HL-60/S4 treated with phorbol 12-myristate 13-acetate at 8.2 ng/mL for 4 days and 3 days (cell line): Measurements from ENCODE around the gene ANKRD66.
"Not testable (repeated sequence)": the region's sequence is repeated elsewhere in the genome, so short reads cannot be mapped to it uniquely, and the experiment has no call there.

Experiments used
- in situ Hi-C: fragments of 300-500 bp; cut with MboI; formaldehyde crosslinking; loops from 2 replicates; pipeline ENCODE4 v1.15.0; 2022; ENCODE audit warnings: low sequenced_read_pairs

Gene ANKRD66

DNA sequence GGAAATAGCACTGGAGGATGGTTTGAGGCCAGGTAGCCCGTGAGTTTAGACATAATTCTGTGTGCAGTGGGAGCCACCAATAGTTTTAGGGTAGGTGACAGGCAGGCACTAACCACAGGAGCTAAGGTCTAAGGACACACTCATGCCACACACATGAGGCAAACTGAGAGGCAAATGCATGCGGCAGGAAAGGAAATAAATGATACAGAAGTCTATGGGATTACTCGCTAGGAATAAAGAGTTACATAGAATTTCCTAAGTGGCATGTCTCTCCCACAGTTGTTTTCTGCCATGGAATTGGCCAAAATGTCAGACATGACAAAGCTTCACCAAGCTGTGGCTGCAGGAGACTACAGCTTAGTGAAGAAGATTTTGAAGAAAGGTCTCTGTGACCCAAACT, 4.9 kb downstream of the ANKRD66 start:
- in situ Hi-C loops = no loop called here

DNA sequence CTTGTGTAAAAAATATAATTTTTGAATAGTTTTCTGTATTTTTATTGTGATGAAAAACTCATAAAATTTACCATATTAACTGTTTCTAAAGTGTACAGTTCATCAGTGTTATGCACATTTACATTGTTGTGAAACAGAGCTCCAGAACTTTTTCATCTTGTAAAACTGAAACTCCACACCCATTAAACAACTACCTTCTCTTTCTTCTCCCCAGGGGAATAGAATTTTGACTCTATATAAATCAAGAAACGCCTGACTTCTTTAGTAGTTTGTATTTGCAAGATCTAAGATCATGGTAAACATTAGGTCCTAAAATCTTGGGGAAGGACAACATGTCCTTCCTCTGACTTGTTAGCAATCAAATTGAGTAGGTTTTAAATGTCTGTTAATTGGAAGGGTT, 9.1 kb downstream of the ANKRD66 start:
- in situ Hi-C loops = no loop called here

DNA sequence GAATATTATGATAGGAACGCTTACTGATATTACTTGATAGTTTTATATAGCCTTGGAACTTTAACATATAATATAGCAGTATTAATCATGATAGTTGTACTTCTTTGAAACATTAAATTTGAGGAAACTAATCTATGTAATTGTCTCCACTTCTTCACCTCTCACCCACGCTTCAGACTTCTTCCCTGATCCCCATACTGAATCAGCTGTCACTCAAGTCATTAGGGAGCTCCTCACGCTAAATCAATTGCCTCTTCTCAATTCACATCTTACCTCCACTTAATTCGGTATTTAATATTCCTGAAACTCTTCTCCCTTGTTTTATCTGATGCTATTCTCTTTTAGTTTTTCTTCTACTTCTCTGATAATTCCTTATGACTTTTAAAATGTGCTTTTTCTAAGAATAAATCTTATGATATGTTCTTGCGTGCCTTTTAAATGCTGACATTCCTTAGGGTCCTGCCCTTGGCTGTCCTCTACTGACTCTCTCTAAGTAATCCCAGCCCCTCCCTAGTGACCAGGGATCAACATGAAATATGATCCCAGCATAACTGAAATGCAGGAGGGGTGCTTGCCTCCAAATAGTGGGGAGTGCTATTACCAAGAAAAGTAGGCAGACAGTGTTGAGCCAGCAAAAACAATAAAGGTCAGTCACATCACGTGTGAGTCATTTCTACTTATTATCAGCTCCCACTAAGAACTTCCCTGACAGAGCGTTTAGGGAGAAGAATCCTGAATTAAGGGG, 9.9 kb downstream of the ANKRD66 start:
- in situ Hi-C loops = no loop called here

DNA sequence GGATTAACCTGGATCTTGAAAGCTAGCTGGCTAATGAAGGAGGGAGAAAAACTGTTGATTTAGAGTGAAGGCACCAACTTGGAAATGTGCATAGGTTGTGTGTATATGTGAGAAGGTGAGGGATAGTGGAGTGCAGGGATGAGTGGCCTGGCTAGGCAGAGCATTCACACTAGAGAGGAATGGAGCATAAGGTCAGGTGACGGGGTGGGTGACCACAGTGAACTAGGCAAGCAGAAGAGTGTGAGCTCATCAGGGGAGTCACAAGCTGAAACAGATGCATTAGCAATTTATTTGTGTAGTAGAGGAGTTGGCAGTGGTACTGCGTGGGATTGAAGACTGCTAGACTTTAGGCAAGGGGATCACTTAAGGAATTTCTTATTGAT, 10.5 kb downstream of the ANKRD66 start:
- in situ Hi-C loops = no loop called here

DNA sequence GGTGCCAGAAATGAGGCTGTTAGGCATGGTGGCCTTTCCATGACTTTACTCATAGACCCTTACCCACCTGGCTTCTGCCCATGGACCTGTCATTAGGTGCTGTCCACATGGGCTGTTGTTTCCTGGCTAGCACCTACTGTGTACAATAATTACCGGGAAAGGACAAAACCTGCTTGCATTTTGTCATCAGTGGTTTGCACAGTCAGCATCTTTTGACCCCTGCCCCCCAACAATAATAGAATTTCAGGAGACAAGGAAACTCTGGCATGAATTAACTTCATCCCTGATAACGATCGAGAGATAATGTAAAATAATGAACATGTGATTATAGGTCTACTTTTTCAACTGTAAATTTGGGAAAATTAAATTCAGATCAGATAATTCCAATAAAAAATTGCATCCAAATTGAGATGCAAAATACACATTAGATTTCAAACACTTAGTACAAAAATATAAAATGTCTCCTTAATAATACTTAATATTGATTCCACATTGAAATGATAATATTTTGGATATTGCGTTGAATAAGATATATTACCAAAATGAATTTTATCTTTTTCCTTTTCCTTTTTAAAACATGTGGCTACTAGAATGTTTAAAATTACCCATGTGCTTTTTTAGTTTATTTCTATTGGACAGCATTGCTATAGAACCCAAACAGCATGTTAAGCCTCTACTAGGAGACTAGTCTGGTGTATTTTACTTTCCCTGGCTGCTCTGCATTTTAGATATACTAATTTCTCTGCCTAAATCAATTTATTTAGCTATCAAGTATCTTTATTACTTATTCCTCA, 12.4 kb downstream of the ANKRD66 start:
- in situ Hi-C loops = no loop called here

DNA sequence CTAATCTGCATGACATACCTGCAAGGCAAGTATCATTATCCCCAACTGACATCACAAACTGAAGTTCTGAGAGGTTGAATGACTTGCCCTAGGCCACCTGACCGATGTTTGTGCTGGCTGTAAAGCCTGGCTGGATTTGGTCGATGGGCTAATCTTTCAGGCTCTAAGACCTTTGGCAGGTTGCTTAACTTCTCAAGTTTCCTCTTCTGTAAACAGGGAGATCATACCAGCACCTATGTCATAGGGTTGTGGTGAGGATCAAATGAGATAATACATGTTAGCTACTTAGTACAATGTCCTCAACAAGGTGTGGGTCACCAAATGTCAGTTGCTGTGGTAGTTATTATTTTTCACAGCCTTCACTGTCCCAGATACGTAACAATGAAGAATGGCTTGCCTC, 14.2 kb downstream of the ANKRD66 start:
- in situ Hi-C loops = no loop called here

DNA sequence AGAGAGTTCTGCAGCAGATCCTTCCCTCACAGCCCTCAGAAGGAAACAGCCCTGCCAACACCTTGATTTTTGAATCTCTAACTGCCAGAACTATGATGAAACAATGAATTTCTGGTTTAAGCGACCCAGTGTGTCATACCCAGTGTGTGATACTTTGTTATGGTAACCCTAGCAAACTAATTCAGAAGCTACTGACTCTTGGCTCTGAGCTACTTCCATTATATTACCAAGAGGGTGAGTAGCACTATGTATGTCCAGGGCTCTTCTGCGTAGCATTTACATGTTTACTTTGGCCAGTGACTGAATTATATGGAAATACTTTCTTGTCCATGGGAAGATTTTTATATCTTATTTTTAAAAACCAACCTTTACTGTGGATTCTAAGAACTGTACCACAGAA, 16.7 kb downstream of the ANKRD66 start:
- in situ Hi-C loops = no loop called here

DNA sequence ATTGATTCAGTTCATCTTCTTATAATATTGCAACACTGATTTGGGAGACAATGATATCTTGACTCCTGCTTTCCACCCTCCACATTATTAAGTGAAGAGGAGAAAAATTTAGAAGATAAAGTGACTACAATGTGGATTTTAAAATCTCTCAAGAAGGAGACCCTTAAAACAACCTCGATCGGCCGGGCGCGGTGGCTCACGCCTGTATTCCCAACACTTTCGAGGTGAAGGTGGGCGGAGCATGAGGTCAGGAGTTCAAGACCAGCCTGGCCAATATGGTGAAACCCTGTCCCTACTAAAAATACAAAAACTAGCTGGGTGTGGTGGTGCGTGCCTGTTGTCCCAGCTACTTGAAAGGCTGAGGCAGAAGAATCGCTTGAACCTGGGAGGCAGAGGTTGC, 17.5 kb downstream of the ANKRD66 start:
- in situ Hi-C loops = not testable (repeated sequence)

DNA sequence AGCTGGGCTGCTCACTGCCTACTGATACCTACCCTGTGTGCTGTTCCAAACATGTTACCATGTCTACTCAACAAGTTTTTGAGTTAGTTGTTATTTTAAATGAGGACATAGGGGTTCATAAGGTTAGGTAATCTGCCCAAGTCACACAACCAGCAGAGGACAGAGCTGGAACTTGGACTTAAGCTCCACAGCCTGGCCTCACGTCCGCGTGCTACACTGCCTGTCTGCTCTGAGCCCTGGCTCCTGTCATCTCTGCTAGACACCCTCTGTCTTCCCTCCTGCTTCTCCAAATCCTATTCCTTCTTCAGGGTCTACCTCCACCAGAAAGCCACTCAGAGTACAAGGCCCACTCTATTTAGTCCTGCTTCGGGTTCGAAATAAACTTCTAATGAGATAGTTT, 18.2 kb downstream of the ANKRD66 start:
- in situ Hi-C loops = no loop called here

DNA sequence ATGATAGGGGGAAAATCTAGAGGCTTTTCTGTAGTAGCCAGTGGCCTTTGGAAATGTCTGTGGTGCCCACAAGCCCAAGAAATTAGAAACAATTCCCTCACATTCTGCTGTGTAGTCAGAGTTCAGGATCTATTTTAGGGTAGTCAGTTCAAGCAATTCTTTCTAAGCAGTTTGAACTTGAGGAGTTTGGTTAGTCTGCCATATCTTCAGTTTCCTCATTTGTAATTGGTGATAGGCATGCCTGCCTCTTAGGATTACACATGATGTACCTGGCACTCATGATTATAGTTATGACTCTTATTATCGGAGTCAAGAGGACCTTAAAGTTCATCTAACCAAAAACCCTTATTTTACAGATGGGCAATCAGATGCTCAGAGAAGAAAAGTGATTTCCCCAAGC, 25.3 kb downstream of the ANKRD66 start:
- in situ Hi-C loops = loop anchor here (10.0 kb wide), 1 partner anchor 67 kb away; no protein-coding TSS in a partner anchor

DNA sequence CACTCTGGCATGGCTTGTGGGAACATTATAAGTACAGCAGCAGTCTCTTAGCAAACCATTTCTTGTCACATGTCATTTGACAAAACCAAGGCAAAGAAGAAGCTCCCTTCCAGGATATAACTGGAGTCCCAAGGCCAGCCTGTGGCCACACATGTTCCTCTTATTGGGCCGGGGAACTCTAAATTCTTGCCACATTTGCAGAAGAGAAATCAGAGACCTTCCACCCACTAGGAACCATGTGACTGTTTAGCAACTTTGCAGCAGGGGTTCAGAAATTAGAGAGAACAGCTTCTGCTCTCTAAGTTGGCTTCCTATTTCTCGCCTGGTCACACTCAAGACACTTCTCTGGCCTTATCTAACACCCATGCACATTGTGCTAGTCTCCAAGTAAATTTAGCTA, 26.0 kb downstream of the ANKRD66 start:
- in situ Hi-C loops = loop anchor here (10.0 kb wide), 1 partner anchor 68 kb away; no protein-coding TSS in a partner anchor

DNA sequence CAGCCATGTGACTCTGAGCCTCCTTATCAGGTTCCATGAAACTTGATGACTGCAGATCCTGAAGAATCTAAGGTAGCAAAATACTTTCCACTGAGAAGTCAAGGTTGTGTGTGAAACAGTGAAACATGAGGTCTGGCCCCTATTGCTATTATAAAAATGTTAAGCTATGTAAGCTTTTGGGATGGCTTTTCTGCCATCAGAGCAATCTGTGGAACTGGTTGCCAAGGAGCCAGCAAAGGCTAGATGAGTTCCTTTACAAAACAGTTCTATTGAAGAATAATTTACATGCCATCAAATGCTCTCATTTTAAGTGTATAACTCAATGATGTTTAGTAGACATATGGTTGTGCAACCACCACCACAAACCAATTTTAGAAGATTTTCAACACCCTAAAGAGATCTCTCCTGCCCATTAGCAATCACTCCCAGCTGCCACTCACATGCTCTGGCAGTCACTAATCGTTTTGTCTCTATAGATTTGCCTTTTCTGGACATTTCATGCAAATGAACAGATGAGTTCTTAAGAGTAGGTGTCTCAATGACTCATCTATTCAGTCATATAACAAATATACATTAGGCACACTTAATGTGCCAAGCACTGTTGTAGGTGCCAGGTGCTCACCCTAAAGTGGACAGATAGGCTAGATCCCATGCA, 26.6 kb downstream of the ANKRD66 start:
- in situ Hi-C loops = loop anchor here (10.0 kb wide), 1 partner anchor 69 kb away; no protein-coding TSS in a partner anchor

DNA sequence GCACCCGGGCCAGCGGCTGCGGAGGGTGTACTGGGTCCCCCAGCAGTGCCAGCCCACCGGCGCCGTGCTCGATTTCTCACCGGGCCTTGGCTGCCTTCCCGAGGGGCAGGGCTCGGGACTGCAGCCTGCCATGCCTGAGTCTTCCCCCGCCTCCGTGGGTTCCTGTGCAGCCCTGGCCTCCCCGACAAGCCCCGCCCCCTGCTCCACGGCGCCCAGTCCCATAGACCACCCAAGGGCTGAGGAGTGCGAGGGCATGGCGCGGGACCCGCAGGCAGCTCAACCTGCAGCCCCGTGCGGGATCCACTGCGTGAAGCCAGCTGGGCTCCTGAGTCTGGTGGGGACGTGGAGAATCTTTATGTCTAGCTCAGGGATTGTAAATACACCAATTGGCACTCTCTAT, 28.0 kb downstream of the ANKRD66 start:
- in situ Hi-C loops = loop anchor here (10.0 kb wide), 1 partner anchor 70 kb away; no protein-coding TSS in a partner anchor

DNA sequence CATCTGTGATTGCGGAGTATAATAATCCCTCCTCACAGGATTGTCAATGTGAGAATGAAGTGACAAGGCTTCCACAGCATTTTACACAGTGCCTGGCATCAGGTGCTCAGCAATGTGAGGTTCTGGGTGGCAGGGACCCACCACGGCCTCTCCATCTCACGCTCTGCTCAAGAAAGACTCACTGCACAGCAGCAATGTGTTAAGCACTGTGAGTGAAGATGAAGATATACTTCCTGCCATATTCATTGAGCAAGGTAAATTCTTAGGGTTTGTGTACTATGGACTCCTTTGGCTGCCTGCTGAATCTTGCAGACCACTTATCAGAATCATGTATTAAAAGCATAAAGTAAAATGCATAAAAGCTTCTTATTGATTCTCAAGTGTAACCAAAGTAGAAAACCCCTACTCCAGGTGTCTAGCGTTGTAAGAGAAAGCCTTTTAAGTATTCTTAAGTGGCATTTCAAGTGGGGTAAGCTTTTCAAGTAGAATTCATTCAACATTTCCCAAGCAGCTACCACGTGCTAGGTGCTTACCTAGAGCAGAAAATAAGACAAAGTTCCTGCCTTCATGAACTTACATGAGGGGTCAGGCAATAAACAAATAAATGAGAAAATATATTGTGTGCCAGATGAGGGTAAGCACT, 29.5 kb downstream of the ANKRD66 start:
- in situ Hi-C loops = loop anchor here (10.0 kb wide), 1 partner anchor 71 kb away; no protein-coding TSS in a partner anchor

DNA sequence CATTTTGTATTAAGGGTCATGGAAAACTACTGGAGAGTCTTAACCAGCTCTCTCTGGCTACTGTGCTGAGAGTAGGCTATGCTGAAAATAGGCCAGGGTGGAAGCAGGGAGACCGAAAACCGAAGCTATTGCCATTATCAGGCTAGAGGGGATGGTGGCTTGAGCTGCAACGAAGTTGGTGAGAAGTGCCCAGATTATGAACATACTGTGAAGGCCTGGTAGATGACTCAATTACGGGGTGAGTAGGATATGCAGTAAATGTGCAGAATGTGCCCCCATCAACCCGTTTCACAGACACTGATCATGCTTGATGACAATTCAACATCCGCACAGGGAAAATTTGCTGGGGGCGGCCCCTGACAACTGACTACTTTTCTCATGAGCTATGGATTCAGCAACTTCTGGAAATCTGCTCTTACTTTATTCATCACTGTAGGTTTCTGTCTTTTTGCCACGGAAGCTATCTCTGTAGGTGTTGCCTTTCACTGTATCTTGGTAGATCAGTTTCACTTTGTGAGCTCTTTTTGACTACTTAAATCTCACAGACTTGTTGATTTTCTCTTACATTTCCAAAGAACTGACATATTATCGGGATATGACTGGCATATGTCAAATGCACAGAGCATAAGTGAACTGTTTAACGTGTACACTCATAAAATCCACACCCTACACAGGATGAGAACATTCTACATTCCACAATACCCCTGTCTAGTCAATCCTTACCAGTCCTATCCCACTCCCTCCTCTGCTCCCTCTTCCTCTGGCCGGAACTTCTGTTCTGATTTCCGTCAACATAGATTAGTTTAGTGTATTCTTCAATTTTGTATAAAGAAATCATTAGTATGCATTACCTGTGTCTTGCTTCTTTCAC, 31.0 kb downstream of the ANKRD66 start:
- in situ Hi-C loops = loop anchor here (10.0 kb wide), 1 partner anchor 73 kb away; no protein-coding TSS in a partner anchor

DNA sequence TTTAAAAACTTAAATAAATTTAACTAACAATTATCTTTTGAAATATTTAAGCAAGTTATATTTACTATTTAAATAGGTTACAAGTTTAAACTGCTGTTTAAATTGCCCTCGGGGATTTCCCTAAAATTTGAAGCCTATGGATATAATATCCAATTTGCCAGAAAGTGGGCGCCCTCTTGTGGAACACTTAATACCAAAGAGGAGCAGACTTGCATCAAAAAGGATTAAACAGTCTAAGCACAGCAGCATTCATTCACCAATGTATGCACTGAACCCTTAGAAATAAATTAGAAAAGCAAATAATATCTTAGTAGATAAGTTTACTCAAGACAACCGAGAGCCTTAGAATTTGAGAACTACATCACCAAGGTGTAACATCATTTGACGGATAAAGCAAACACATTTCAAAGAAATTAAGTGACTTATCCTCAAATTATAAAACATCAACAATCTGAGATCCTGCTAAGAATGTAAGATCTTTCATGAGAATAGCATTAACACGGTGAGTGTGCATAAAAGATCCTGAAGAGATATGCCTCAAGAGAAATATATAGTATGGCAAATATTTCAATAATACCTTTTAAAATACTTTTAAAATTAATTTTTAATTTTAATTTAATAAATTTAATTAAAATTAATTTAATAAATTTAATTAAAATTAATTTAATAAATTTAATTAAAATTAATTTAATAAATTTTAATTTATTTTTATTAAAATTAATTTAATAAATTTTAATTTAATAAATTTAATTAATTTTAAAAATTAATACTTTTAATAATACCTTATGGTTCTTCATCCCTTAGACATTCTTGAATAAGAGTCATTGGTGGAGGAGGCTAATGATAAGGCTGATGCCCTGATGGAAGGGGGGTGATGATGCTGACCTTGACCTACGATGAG, 35.0 kb downstream of the ANKRD66 start:
- in situ Hi-C loops = no loop called here

DNA sequence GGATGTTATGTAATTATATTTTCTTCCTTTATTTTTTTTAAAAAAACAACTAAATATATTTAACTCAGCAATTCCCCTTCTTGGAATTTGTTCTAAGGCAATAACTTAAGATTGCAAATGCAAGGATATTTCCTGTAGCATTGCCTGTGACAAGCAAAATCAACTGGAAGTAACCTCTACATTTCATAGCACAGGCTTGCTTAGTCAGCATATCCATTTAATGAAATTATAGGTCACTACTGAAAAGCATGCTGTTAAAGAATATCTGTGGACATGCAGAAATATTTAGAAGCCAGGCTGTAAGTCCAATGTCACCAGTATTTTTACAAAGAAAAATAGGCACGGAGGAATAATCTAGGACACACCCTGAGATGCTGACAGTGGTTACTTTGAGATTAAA, 37.8 kb downstream of the ANKRD66 start:
- in situ Hi-C loops = no loop called here

DNA sequence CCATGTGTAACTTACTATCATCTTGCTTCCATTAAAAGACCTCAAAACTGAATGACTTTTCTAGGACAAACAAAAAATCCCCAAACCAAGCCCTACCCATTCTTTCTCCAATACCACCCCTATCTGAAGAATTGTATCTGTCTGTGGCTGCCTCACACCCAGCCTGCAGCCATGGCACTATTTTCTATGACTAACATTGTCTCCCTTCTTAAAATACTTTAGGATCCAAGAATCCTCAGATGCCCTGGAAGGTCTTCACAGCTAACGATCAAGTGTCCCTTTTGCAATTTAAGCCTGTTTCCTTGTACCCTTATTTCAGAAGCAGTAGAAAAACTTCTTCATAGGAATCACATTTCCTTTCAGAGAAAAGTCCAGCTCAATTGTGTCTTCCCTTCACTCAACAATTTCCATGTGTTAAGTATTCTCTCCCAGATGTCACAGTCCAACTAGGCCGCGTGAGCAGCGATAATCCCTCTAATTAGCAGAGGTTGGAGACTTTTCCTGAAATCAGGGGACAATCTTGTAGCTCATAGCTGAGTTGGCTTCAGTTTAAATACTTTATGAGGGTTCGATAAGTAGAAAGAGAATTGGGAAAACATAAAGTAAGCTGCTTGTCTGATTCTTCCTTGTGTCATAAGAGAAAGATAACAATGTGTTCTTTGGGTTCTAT, 41.3 kb downstream of the ANKRD66 start:
- in situ Hi-C loops = no loop called here
